Loucy (cell line): ENCODE results near the gene STON1.
"Not testable (repeated sequence)": the region's sequence is repeated elsewhere in the genome, so short reads cannot be mapped to it uniquely, and the experiment has no call there.

Experiments used
- EZH2phosphoT487 ChIP-seq: fragments of 200-600 bp; IDR thresholded peaks from 2 replicates; pipeline ENCODE4 v1.6.1; 2018; ENCODE audit warnings: antibody characterized with exemption, mild to moderate bottlenecking, moderate library complexity, borderline replicate concordance
- TF ChIP-seq, protein P1 (sequence below): fragments of 200-600 bp; sonication (generic); conservative IDR thresholded peaks from 2 replicates; pipeline ENCODE4 v1.5.1; 2014; ENCODE audit warnings: mild to moderate bottlenecking, antibody characterized with exemption, low read length

DNA sequence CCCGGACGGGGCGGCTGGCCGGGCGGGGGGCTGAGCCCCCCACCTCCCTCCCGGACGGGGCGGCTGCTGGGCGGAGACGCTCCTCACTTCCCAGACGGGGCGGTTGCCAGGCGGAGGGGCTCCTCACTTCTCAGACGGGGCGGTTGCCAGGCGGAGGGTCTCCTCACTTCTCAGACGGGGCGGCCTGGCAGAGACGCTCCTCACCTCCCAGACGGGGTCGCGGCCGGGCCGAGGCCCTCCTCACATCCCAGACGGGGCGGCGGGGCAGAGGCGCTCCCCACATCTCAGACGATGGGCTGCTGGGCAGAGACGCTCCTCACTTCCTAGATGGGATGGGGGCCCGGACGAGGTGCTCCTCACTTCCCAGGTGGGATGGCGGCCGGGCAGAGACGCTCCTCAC lies 84.6 kb downstream of the STON1 start:
- TF ChIP-seq, protein P1, sequence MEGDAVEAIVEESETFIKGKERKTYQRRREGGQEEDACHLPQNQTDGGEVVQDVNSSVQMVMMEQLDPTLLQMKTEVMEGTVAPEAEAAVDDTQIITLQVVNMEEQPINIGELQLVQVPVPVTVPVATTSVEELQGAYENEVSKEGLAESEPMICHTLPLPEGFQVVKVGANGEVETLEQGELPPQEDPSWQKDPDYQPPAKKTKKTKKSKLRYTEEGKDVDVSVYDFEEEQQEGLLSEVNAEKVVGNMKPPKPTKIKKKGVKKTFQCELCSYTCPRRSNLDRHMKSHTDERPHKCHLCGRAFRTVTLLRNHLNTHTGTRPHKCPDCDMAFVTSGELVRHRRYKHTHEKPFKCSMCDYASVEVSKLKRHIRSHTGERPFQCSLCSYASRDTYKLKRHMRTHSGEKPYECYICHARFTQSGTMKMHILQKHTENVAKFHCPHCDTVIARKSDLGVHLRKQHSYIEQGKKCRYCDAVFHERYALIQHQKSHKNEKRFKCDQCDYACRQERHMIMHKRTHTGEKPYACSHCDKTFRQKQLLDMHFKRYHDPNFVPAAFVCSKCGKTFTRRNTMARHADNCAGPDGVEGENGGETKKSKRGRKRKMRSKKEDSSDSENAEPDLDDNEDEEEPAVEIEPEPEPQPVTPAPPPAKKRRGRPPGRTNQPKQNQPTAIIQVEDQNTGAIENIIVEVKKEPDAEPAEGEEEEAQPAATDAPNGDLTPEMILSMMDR = not testable (repeated sequence)
- TF ChIP-seq EZH2phosphoT487 = not testable (repeated sequence)
